D721Med (cell line): ENCODE results near the gene MIPOL1.
"Not testable (repeated sequence)": the region's sequence is repeated elsewhere in the genome, so short reads cannot be mapped to it uniquely, and the experiment has no call there.

Experiments
- DNase-seq: peaks from one replicate; pipeline ENCODE4 v3.0.0; 2011; ENCODE audit warnings: low spot score; ENCODE audit not compliant: insufficient read length
- FAIRE-seq: peaks from 2 replicates; lab custom pipeline; 2011; peaks lifted over from hg19 to GRCh38; lab: Jason Lieb, UNC
- TF ChIP-seq, protein P1 (sequence below): IDR thresholded peaks from 2 replicates; pipeline ENCODE4 v1.5.1; 2012; ENCODE audit warnings: mild to moderate bottlenecking, control low read depth; ENCODE audit not compliant: insufficient read depth; ENCODE audit errors: missing control alignments

The MIPOL1 gene, protein sequence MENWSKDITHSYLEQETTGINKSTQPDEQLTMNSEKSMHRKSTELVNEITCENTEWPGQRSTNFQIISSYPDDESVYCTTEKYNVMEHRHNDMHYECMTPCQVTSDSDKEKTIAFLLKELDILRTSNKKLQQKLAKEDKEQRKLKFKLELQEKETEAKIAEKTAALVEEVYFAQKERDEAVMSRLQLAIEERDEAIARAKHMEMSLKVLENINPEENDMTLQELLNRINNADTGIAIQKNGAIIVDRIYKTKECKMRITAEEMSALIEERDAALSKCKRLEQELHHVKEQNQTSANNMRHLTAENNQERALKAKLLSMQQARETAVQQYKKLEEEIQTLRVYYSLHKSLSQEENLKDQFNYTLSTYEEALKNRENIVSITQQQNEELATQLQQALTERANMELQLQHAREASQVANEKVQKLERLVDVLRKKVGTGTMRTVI

DNA sequence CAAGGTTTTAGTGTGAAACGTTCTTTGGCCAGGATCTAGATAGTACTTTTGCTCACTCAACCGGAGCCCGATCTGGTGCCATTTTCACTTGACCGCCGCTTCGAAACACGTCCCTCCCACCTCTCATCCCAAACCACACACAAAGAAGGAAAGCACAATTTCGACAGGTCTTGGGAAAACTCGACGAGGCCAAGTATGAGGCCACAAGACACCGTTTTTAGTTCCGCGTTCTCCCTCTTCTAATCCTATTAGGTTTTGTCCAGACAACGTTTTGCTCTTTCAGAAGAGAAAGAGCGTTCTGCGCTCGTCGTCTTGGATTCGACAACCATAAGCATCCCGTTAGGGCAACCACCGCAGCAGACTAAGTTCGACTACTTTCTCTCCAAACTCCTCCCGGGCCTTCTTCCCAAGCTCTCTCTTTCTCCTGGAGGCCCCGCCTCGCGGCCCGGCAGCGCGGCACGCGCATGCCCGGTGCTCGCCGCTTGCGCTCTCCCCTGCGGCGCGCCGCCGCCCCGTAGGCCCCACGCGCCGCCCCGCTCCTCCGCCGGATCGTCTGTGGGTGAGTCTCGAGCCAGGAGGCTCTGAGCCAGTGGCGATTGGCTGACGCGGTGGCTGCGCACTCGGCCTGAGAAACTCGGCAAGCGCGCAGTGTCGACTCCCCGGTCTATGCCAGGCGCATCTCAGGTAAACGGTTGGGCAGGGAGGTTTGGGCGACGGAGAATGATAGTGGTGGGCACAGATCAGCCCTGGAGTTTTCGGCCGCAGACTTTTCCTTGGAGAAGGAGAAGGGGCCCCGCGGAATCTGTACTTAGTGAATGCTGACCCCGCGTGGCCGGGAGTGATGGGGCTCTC lies at the start of gene MIPOL1:
MIPOL1 (plus strand) TSS at position 517 of the 852 bp plus-strand sequence. CDS start 49,952 bp downstream, outside the sequence.
- TF ChIP-seq, protein P1, sequence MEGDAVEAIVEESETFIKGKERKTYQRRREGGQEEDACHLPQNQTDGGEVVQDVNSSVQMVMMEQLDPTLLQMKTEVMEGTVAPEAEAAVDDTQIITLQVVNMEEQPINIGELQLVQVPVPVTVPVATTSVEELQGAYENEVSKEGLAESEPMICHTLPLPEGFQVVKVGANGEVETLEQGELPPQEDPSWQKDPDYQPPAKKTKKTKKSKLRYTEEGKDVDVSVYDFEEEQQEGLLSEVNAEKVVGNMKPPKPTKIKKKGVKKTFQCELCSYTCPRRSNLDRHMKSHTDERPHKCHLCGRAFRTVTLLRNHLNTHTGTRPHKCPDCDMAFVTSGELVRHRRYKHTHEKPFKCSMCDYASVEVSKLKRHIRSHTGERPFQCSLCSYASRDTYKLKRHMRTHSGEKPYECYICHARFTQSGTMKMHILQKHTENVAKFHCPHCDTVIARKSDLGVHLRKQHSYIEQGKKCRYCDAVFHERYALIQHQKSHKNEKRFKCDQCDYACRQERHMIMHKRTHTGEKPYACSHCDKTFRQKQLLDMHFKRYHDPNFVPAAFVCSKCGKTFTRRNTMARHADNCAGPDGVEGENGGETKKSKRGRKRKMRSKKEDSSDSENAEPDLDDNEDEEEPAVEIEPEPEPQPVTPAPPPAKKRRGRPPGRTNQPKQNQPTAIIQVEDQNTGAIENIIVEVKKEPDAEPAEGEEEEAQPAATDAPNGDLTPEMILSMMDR: peak; percentile 31
- FAIRE-seq (no peak), DNase-seq (peak; percentile 46)

DNA sequence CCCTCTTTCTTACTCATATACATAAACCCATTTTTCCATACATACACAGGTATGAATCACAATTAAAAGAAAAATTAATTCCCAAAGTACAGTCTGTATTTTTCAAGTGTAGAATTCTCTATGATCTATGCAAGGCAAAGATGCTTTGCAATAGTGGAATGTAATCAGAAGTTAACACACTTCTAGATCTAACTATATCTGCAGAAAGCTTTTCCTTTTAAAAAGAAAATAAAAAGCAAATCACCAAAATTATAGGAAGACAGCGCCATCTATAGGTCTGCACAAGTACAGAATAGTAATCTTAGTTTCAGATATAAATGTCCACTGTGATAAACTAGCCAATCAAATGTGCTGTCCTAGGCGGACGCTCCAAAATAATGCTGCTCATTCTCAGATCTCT lies 47.3 kb upstream of the MIPOL1 start:
- DNase-seq (no peak), FAIRE-seq (no peak)
- TF ChIP-seq, protein P1: peak; percentile 70

DNA sequence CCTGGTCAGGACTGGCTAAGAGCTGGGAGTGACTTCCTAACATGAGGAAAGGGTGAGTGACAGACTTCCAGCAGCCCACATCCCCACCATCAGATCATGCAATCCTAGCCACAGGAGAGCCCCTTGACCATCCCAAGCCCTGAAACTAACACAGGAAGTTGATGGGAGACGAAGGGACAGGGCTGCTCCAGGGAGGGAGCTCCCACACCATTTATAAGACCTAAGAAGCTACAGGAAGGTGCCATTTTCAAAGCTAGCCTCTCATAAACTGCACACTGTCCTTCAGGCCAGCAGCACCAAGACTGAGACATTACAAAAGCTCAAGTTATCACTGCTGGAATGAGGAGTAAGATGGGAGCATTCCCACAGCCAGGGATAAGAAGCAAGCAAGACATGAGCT lies 44.7 kb upstream of the MIPOL1 start:
- no peak for FAIRE-seq
- DNase-seq: no peak
- TF ChIP-seq, protein P1: no peak

DNA sequence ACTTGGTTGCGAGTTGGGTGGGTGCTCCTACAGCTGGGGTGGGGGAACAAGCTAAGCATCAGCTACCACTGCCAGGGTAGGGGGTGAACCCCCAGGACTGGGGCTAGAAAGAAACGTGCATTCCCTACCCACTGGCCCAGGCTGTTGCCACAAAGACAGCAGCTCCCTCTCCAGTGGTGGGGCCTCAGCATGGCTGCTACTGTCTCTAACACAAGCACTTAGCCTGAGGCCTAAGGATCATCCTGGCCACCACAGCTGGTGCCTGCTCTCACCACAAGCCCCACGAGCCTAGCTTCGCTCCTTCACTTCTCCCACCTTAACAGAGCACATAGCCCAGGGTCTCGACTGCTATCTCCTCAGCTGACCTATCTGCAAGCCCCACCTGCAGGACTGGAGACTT lies 44.3 kb upstream of the MIPOL1 start:
- TF ChIP-seq, protein P1: no peak
- DNase-seq (no peak), FAIRE-seq (no peak)

DNA sequence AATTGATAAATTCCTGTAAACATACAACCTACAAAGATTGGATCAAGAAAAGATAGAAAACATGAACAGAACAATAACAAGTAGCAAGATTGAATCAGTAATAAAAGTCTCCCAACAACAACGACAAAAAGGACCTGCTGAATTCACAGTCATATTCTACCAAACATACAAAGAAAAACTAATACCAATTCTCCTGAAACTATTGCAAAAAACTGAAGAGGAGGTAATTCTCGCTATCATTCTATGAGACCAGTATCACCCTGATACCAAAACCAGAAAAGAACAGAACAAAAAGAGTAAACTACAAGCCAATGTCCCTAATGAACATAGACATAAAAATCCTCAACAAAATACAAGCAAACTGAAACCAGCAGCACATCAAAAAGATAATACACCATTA lies 39.8 kb upstream of the MIPOL1 start:
- no peak for DNase-seq
- TF ChIP-seq, protein P1: no peak
- no peak for FAIRE-seq

DNA sequence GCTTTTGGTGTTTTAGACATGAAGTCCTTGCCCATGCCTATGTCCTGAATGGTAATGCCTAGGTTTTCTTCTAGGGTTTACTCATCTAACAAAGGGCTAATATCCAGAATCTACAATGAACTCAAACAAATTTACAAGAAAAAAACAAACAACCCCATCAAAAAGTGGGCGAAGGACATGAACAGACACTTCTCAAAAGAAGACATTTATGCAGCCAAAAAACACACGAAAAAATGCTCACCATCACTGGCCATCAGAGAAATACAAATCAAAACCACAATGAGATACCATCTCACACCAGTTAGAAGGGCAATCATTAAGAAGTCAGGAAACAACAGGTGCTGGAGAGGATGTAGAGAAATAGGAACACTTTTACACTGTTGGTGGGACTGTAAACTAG lies 35.4 kb upstream of the MIPOL1 start:
- not testable (repeated sequence) for FAIRE-seq, DNase-seq

DNA sequence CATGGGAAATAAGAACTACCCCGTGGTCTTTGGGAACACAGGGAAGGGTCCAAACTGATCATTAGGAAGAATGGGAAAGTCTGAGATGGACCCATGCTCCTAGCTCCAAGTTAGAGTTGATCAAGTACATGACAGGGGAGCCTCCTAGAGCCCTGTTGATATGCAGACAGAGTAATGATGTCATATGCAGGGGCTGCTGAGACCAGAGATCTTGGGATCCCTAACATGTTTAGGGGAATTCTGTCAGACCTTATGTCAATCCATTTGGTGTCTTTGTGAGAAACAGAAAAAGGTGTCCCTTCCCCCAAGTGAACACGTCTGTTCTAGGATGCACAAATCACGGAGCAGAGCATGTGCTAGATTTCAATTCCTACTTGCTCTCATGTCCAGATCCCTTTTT lies 31.9 kb upstream of the MIPOL1 start:
- TF ChIP-seq, protein P1: no peak
- FAIRE-seq: no peak
- no peak for DNase-seq
